Coronary artery (tissue), 2 donors: Measurements from ENCODE around the gene C16orf78.
A peak's percentile ranks its signal among the peaks of the same experiment; 100 is the strongest.

Experiments
- DNase-seq: peaks from one replicate; pipeline ENCODE4 v3.0.0-alpha.2; 2017; ENCODE audit warnings: low spot score
- H3K27ac ChIP-seq, 2 donors: fragments of 200-600 bp; sonication (generic); one replicate each; pipeline ENCODE4 v1.5.1; 2016 to 2019
- H3K4me3 ChIP-seq: fragments of 200-600 bp; sonication (generic); 2 replicates; pipeline ENCODE4 v1.5.1; 2016; ENCODE audit warnings: mild to moderate bottlenecking, moderate library complexity
- CTCF ChIP-seq: fragments of 200-600 bp; sonication (generic); IDR thresholded peaks from one replicate; pipeline ENCODE4 v1.5.1; 2019; ENCODE audit warnings: antibody characterized with exemption

The C16orf78 gene

GRCh38 chr16:49378816-49379215, 5.2 kb downstream of the C16orf78 start:
- no peak overlapping the region for H3K27ac ChIP-seq
- no peak overlapping the region for H3K4me3 ChIP-seq
- peak; percentile 33 for DNase-seq
- no peak for TF ChIP-seq CTCF

- H3K4me3 ChIP-seq: no peak overlapping the region
- TF ChIP-seq CTCF: no peak
- DNase-seq: no peak
Measured at GRCh38 chr16:49382916-49383315, 9.3 kb downstream of the C16orf78 start.

GRCh38 chr16:49395021-49395420, 21.4 kb downstream of the C16orf78 start:
- DNase-seq: no peak
- no peak for TF ChIP-seq CTCF
- H3K4me3 ChIP-seq: no peak overlapping the region
- H3K27ac ChIP-seq: no peak overlapping the region

More at GRCh38 chr16:49382916-49383315, 9.3 kb downstream of the C16orf78 start:
- H3K27ac ChIP-seq: no peak overlapping the region

- DNase-seq: no peak
- TF ChIP-seq CTCF: no peak
- H3K27ac ChIP-seq: no peak overlapping the region
- H3K4me3 ChIP-seq: no peak overlapping the region
Measured at GRCh38 chr16:49396206-49396720, 22.7 kb downstream of the C16orf78 start.

GRCh38 chr16:49398761-49399160, 25.2 kb downstream of the C16orf78 start:
- DNase-seq: no peak
- no peak overlapping the region for H3K4me3 ChIP-seq
- H3K27ac ChIP-seq: no peak overlapping the region
- TF ChIP-seq CTCF: no peak

GRCh38 chr16:49399594-49400364, 26.2 kb downstream of the C16orf78 start:
- Histone ChIP-seq H3K27ac (no peak overlapping the region), H3K4me3 (no peak overlapping the region)
- no peak for DNase-seq
- no peak for TF ChIP-seq CTCF

GRCh38 chr16:49400611-49401010, 27.0 kb downstream of the C16orf78 start:
- no peak overlapping the region for H3K27ac ChIP-seq
- no peak overlapping the region for H3K4me3 ChIP-seq
- DNase-seq: no peak
- TF ChIP-seq CTCF: no peak
